Brain pericyte (primary cell): ENCODE measurements around the gene VSIR.

Experiments
- DNase-seq: peaks from one replicate; pipeline ENCODE4 v3.0.0-alpha.2; 2012; ENCODE audit warnings: low read depth, low spot score

VSIR gene

DNA sequence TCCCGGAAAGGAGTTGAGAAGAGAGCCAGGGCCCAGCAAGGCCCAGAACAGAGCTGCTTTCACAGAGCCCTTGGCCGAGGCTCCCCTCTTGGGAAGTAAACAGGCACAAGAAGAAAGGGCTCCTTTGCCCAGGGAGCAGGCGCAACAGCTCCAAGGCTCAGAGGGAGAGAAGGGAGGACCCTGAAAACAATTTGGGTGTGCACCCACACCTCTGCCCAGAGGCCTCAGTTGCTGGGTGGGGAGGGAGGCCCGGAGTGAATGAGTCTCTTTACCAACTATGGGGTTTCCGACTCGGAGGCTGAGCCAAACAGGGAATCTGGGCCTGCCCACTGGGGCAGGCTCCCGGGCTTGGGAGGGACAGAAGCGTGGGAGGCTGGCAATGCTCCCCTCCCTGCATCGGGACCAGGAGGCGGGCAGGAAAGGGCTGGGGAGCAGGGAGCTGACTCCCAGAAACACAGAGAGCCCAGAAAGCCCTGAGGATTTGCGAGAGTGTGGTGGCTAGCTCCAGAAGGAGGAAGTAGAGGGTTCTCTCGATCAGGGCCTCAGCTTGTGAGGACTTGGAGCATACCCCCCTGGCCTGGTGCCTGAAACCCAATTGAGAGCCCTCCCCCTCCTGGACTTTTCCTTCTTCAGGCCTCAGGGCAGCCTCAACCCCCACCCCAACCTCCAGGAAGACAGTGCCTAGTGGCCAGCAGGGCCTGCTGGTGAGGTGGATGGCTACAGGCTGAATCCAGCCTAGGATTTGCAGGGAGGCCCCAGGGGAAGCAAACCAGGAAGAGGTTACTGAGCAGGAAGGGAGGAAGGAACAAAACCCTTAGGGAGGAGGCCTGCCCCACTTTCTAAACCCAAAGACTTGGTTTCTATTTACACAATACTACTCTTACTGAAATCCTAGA lies 59.9 kb downstream of the VSIR start:
- DNase-seq, result no peak

DNA sequence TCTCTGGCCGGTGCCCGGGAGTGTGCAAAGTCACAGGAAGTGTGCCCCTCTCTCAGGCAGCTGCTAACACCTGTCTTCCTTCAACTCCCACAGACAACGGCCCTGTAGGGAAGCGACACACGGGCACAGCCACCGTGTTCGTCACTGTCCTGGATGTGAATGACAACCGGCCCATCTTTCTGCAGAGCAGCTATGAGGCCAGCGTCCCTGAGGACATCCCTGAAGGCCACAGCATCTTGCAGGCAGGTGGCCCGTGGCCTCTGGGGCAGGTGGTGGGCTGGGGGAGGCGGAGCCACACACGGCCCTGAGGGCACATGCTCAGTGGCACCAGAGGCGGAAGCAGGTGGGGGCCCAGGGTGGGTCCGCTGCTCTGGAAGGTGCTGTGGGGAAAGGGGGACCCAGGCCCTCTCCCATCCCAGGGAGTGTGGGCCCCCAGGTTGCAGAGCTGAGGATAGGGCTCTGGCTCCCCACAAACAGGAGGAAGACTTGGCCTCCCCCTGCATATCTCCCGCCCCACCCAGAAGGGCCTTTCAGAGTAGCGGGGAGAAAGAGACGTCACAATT lies 60.7 kb downstream of the VSIR start:
- no peak for DNase-seq

DNA sequence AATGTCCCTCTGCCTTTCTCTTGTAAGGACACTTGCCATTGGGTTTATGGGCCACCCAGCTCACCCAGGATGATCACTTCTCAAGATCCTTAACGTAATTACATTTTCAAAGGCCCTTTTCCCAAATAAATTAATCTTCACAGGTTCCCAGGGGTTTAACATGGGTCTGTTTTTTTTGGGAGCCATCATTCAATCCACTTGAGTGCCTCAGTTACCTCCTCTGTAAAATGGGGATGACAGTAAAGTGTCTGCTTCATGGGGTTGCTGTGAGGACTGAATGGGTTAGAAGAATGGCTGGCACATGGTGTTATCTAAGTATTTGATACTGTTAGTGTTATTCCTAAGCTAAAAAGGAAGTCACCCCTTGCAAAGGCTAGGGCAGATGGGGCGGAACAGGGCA lies 61.1 kb downstream of the VSIR start:
- DNase-seq, result no peak

DNA sequence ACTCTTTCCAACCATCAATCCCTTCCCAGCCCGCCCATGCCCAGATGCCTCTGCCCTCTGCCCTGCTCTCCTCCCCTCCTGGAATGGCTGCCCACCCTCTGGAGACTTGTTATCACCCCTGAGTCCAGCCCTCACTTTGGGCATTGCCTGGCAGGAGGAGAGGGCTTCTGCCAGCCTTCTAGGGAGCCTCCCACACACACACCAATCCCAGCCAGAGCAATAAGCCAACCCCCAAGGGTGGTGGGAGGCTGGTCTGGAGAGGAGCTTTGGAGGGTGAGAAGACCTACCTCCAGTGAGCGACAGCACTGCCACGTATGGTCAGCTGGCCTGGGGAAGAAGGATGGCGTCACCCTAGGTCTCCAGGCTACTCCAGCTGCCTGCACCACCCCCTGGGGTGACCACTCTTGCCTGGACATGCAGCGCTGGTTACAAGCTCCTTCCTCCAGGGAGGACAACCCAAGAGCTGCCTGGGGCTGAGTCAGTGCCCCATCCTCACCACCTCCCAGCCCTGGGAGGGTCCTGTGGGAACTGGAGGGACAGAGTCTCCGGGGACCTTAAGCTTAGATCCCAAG lies 62.2 kb downstream of the VSIR start:
- DNase-seq, result no peak

- no peak for DNase-seq
Observed at GRCh38 chr10:71710519-71710918, 62.8 kb downstream of the VSIR start.

DNA sequence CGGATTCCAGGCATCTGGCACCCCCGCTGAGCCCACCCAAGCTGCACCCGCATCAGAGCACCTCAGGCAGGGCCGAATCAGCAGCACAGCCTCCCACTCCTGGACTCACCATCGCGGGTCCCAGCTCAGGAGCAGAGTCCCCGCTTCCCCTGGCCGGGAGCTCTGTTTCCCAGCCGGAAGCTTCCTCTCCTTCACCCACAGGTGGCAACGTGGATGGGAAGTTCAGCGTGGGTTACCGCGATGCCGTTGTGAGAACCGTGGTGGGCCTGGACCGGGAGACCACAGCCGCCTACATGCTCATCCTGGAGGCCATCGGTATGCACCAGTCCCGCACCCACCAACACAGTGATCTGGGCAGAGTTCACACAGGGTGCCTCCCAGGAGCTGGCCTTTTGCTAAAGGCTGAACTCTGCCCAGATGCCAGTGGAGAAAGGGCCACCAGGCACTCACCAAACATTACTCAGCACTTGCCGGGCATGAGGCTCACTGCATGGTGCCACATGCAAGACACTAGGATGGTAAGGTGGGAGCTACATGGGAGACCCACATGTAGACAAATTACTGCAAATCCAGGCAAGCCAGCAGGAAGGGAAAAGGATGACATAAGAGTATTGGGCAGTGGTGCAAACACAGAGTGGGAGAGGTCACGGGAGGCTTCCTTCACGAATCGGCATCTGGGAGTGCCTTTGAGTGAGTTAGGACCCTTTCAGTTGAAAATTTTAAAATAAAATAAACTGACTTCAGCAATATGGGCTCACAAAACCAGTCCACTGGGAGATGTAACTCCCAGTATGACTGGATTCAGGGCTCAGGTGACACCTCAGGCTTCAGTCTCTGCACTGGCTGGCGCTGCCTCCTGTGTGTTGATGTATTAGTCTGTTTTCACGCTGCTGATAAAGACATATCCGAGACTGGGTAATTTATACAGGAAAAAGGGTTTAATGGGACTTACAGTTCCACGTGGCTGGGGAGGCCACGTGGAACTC lies 64.1 kb downstream of the VSIR start:
- DNase-seq, result no peak

- no peak for DNase-seq
Observed at GRCh38 chr10:71708301-71708703, 65.0 kb downstream of the VSIR start.

GRCh38 chr10:71707240-71707789 lies 66.0 kb downstream of the VSIR start:
- DNase-seq, result no peak

- DNase-seq, result no peak
Observed at GRCh38 chr10:71706216-71707121, 66.9 kb downstream of the VSIR start.

- DNase-seq, result no peak
Observed at GRCh38 chr10:71705582-71705981, 67.7 kb downstream of the VSIR start.

DNA sequence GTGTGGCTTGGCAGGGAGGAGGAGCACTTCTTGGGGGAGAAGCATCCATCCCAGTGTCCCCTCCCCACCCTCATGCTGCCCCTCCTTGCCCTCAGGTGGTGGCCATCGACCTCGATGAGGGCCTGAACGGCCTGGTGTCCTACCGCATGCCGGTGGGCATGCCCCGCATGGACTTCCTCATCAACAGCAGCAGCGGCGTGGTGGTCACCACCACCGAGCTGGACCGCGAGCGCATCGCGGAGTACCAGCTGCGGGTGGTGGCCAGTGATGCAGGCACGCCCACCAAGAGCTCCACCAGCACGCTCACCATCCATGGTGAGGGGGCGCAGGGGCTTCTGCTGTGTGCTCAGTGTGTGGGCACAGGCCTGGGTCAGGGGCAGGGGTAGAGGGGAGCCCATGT lies 68.5 kb downstream of the VSIR start:
- DNase-seq, result no peak

DNA sequence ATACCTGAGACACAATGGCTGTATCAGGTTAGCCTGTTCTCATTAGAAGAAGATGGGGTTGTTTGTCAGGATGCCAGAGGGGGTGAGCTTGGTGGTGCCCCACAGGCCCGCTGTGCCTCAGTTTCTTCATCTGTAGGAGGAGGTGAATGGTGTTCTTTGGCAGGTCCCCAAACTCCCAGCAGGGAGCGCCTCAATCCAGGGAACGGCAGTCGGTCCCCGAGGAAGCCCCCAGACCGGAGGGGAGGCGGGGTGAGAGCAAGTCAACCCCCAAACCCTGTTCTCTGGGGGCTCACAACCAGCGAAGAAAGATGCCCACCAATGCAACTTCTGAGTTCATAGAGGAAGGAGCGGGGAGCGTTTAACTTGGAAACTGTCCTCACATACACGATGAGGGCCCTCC lies 69.7 kb downstream of the VSIR start:
- DNase-seq, result no peak

- DNase-seq, result no peak
Observed at GRCh38 chr10:71701496-71702132, 71.7 kb downstream of the VSIR start.

GRCh38 chr10:71700731-71701368 lies 72.5 kb downstream of the VSIR start:
- DNase-seq, result no peak

DNA sequence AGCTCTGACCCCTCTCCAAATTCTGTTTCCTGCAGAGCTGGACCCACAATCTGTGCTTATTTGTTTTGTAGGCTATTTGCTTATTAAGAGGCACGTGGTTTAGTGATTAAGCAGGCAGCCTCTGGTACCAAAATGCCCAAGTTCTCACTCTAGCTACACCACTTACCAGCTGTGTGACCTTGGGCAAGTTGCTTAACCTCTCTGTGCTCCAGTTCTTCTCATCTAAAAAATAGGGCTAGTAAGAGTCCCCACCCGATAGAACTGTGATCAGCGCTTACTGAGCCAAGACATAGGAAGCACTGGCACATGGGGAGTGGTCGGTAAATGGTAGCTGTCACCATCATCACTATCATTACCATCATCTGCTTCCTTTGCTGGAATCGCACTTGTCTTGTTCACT lies 74.6 kb downstream of the VSIR start:
- DNase-seq, result no peak

GRCh38 chr10:71697938-71698709 lies 75.2 kb downstream of the VSIR start:
- DNase-seq, result no peak
